22Rv1 (cell line): ENCODE measurements around the gene TBC1D5.

Source experiments
- ZFX ChIP-seq: fragments of 450-650 bp; IDR thresholded peaks from 2 replicates; pipeline ENCODE4 v1.6.1; 2017; ENCODE audit warnings: antibody characterized with exemption, borderline replicate concordance
- TF ChIP-seq, protein P1 (sequence below): fragments of 450-650 bp; IDR thresholded peaks from 2 replicates; pipeline ENCODE4 v1.5.1; 2017; ENCODE audit warnings: mild to moderate bottlenecking

DNA sequence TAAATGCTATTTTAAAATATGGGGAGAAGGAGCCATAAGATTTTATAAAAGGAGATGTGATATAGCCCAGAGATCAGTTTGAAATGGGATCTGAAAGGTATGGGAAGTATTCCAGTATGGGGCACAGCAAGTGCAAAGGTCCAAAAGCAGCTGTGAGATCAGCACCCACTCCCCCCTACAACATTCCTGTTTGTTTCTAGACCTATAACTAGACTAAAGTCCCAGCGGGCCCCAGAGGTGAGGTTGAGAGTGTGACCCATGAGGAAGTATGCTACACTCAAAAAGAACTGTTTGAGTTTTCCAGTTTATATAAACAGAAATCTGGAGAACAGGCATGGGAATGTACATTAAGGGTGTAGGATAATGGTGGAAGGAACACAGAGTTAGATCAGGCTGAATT is 152.5 kb downstream of the TBC1D5 start:
- TF ChIP-seq, protein P1, sequence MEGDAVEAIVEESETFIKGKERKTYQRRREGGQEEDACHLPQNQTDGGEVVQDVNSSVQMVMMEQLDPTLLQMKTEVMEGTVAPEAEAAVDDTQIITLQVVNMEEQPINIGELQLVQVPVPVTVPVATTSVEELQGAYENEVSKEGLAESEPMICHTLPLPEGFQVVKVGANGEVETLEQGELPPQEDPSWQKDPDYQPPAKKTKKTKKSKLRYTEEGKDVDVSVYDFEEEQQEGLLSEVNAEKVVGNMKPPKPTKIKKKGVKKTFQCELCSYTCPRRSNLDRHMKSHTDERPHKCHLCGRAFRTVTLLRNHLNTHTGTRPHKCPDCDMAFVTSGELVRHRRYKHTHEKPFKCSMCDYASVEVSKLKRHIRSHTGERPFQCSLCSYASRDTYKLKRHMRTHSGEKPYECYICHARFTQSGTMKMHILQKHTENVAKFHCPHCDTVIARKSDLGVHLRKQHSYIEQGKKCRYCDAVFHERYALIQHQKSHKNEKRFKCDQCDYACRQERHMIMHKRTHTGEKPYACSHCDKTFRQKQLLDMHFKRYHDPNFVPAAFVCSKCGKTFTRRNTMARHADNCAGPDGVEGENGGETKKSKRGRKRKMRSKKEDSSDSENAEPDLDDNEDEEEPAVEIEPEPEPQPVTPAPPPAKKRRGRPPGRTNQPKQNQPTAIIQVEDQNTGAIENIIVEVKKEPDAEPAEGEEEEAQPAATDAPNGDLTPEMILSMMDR = no peak
- TF ChIP-seq ZFX = no peak
